Tibial nerve (tissue), 3 donors: Measurements from ENCODE around the gene ESRRG.

Experiments
- POLR2A ChIP-seq, 2 donors: fragments of 450-650 bp; IDR thresholded peaks; one replicate each; pipeline ENCODE4 v1.6.1; 2017; ENCODE audit warnings: antibody characterized with exemption in 2 of 2, mild to moderate bottlenecking in 2 of 2, moderate library complexity in 2 of 2
- TF ChIP-seq, protein P1 (sequence below), 5 experiments: fragments of 200-600 bp in 3 of 5; fragments of 450-650 bp in 2 of 5; sonication (generic) in 3 of 5; IDR thresholded peaks; one replicate each; pipeline ENCODE4 v1.5.1; 2016 to 2019; ENCODE audit warnings: antibody characterized with exemption in 5 of 5, mild to moderate bottlenecking in 3 of 5, moderate library complexity in 2 of 5

DNA sequence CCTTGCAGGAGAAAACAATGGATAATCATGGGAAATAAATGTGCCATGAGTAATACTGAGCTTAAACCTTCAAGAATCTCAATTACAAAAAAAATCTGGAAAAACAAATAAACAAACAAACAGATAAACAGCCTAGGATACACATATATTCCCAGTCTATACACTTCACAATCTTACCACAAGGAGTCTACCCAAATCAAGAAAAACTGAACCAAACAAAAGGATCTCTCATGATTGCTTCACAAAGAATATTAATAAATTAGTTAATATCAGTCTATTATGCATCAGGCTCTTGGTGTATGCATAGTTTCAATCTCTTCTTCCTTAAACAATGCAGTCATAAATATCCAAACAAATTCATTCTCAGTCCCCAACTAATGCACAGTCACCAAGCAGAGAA is 3.2 kb upstream of the ESRRG start:
- TF ChIP-seq, protein P1, sequence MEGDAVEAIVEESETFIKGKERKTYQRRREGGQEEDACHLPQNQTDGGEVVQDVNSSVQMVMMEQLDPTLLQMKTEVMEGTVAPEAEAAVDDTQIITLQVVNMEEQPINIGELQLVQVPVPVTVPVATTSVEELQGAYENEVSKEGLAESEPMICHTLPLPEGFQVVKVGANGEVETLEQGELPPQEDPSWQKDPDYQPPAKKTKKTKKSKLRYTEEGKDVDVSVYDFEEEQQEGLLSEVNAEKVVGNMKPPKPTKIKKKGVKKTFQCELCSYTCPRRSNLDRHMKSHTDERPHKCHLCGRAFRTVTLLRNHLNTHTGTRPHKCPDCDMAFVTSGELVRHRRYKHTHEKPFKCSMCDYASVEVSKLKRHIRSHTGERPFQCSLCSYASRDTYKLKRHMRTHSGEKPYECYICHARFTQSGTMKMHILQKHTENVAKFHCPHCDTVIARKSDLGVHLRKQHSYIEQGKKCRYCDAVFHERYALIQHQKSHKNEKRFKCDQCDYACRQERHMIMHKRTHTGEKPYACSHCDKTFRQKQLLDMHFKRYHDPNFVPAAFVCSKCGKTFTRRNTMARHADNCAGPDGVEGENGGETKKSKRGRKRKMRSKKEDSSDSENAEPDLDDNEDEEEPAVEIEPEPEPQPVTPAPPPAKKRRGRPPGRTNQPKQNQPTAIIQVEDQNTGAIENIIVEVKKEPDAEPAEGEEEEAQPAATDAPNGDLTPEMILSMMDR (IDR thresholded peaks at IDR 0.05) = no peak
- no peak for TF ChIP-seq POLR2A (IDR thresholded peaks at IDR 0.05)
